ENCODE results near the gene JCAD.

- no peak for TF ChIP-seq CTCF (IDR thresholded peaks at IDR 0.05)
- no peak for TF ChIP-seq POLR2A (IDR thresholded peaks at IDR 0.05)
Measured at GRCh38 chr10:30028006-30028737, 31.2 kb downstream of the JCAD start.

Measured in thyroid gland (tissue), 4 donors.